ENCODE results near the gene APH1B. TPM values are rescaled to one million over a fixed set of nuclear protein-coding genes. Genes with fewer than 3 reads are reported as not detected.
"Not testable (repeated sequence)": the region's sequence is repeated elsewhere in the genome, so short reads cannot be mapped to it uniquely, and the experiment has no call there.

The APH1B gene
- total and polyA plus RNA-seq, 9 donors, result 9.1 to 25.2 (median 20.0) TPM

DNA sequence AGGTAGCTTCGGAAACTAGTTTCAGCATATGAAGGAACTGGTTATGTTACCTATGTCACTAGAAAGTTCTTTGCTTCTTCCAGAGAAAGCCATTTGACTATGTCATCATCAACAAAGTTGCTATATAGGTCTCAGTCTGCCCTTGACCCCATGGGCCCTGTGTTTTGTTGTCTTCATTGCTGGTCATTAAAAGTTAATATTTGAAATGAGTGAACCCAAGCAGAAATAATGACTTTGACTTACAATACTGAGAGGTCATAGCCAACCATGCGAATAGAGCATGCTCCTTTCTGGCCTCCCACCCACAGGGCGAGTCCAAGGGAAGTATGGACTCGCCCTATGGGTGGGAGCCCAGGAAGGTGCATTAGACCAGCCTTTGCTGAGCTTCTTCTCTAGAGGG is 40.9 kb downstream of the APH1B start:
- no peaks in the 10 kb centered on the region for H3K36me3 ChIP-seq
- TF ChIP-seq POLR2A (IDR thresholded peaks at IDR 0.05) (no peak), EP300 (IDR thresholded peaks at IDR 0.05) (no peak)
- TF ChIP-seq, protein P1, sequence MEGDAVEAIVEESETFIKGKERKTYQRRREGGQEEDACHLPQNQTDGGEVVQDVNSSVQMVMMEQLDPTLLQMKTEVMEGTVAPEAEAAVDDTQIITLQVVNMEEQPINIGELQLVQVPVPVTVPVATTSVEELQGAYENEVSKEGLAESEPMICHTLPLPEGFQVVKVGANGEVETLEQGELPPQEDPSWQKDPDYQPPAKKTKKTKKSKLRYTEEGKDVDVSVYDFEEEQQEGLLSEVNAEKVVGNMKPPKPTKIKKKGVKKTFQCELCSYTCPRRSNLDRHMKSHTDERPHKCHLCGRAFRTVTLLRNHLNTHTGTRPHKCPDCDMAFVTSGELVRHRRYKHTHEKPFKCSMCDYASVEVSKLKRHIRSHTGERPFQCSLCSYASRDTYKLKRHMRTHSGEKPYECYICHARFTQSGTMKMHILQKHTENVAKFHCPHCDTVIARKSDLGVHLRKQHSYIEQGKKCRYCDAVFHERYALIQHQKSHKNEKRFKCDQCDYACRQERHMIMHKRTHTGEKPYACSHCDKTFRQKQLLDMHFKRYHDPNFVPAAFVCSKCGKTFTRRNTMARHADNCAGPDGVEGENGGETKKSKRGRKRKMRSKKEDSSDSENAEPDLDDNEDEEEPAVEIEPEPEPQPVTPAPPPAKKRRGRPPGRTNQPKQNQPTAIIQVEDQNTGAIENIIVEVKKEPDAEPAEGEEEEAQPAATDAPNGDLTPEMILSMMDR (IDR thresholded peaks at IDR 0.05), result no peak
- DNase-seq, result no peak
- no peak overlapping the region for H3K27ac ChIP-seq
- H3K4me3 ChIP-seq, result no peak overlapping the region
- intact Hi-C loops (cut with DNase I), result no loop called here
- no peaks in the 10 kb centered on the region for H3K9me3 ChIP-seq
- 94 to 97% (median 96%) methylated on average over 4 of the region's 4 CpGs for WGBS, 3 donors
- no peaks in the 10 kb centered on the region for H3K4me1 ChIP-seq (ENCODE audit: insufficient read depth)
- H3K27me3 ChIP-seq, result no peaks in the 10 kb centered on the region

DNA sequence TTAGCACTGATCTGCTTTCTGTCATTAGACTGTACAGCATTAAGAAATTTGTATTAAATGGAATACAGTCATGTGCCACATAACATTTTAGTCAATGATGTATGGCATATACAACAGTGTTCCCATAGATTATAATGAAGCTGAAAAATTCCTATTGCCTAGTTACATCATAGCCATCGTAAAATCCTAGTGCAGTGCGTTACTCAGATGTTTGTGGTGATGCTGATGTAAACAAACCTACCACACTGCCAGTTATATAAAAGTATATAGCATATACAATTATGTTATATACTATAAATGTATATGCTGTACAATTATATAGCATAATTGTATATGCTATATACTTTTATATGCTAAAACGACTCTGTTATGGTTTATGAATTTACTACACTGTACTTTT is 41.7 kb downstream of the APH1B start:
- Histone ChIP-seq H3K9me3 (no peaks in the 10 kb centered on the region), H3K27me3 (no peaks in the 10 kb centered on the region), H3K4me1 (ENCODE audit: insufficient read depth) (no peaks in the 10 kb centered on the region), H3K4me3 (no peak overlapping the region), H3K36me3 (no peaks in the 10 kb centered on the region), H3K27ac (no peak overlapping the region)
- no peak for DNase-seq
- TF ChIP-seq, protein P1 (IDR thresholded peaks at IDR 0.05), result no peak
- TF ChIP-seq POLR2A (IDR thresholded peaks at IDR 0.05), result no peak
- TF ChIP-seq EP300 (IDR thresholded peaks at IDR 0.05), result no peak
- intact Hi-C loops (cut with DNase I), result no loop called here
- WGBS, 3 donors, result 92 to 97% (median 95%) methylated on average over 3 of the region's 3 CpGs

DNA sequence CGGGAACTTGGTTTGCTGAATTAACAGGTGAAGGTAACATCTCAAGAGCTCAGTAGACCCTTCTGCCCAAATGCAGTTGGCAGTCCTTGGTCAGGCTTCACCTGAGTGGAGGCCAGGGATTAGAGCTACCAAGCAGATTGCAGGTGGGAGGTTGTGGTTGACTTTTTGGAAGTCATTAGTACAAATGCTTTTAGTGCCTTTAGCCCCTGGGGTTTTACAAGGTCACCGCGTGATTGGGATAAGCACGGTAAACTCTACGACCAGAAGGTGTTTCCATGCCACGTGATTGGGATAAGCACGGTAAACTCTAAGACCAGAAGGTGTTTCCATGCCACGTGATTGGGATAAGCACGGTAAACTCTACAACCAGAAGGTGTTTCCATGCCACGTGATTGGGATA is 43.0 kb downstream of the APH1B start:
- H3K27ac ChIP-seq; DNase-seq; H3K27me3 ChIP-seq; H3K9me3 ChIP-seq; H3K4me1 ChIP-seq (ENCODE audit: insufficient read depth); intact Hi-C loops (cut with DNase I); H3K4me3 ChIP-seq; H3K36me3 ChIP-seq: not testable (repeated sequence)
- WGBS, 3 donors, result 92 to 97% (median 95%) methylated on average over 8 to 10 of the region's 10 CpGs

DNA sequence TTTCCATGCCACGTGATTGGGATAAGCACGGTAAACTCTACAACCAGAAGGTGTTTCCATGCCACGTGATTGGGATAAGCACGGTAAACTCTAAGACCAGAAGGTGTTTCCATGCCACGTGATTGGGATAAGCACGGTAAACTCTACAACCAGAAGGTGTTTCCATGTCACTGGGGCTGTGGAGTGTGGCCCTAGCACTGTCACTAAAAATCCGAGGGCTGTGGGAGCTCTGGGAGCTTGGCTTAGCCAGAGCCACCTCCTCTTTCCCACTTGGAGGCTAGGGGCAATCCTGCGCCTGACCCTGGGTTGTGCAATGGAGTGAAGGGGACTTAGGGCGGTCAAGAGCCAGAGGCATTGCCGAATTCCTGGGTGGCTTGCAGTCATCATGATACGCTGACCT is 43.6 kb downstream of the APH1B start:
- DNase-seq; H3K27ac ChIP-seq; intact Hi-C loops (cut with DNase I); H3K36me3 ChIP-seq; H3K4me3 ChIP-seq; H3K4me1 ChIP-seq (ENCODE audit: insufficient read depth); H3K9me3 ChIP-seq; H3K27me3 ChIP-seq: not testable (repeated sequence)
- WGBS, 3 donors, result 94 to 96% (median 94%) methylated on average over 7 to 11 of the region's 11 CpGs

DNA sequence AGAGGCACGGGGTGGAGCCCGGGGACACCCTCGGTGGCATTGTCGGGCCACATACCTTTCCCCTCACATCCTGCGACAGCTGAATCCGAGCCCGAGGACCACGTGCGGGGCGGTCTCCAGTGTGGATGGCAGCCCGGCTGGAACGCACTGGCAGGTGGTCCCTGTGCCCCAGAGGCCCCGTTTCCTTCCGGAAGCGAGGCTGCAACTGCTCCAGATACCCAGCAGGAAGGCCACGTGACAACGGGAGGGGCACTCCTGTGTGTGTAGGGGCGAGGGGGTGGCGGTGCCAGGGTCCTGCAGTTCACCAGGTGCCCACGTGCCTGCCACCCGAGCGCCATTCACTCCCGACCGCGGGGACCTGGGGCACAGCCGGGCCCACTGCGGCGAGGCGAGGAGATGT is 44.1 kb downstream of the APH1B start:
- Histone ChIP-seq H3K27ac (no peak overlapping the region), H3K4me1 (ENCODE audit: insufficient read depth) (no peaks in the 10 kb centered on the region), H3K9me3 (no peaks in the 10 kb centered on the region), H3K36me3 (no peaks in the 10 kb centered on the region), H3K4me3 (no peak overlapping the region), H3K27me3 (no peaks in the 10 kb centered on the region)
- intact Hi-C loops (cut with DNase I), result no loop called here
- DNase-seq, result no peak
- TF ChIP-seq POLR2A (IDR thresholded peaks at IDR 0.05) (no peak), EP300 (IDR thresholded peaks at IDR 0.05) (no peak)
- TF ChIP-seq, protein P1 (IDR thresholded peaks at IDR 0.05), result no peak
- WGBS, 3 donors, result 93 to 94% (median 94%) methylated on average over 29 of the region's 29 CpGs

DNA sequence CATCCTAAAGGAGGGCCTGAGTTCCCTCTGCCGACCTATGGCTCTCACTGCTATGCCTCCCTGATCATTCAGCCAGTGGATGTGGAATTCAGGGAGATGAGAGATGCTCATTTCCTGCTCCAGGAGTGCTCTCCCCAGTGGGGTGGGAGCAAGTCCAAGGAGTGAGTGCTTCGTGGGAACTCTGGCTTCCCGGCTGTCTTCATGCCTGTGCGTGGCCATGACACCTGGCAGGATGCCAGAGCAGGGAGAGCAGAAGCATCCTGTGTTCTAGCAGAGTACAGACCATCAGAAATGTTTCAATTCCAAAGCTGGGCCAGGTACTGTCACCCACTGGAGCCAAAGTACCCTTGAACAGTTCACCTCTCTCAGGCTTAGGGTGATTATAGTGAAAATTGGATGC is 45.1 kb downstream of the APH1B start:
- no peak overlapping the region for H3K4me3 ChIP-seq
- H3K27me3 ChIP-seq, result no peaks in the 10 kb centered on the region
- DNase-seq, result peak in 4 of 5 donors; percentile 19 to 64 (median 26)
- H3K36me3 ChIP-seq, result no peaks in the 10 kb centered on the region
- H3K9me3 ChIP-seq, result no peaks in the 10 kb centered on the region
- no peaks in the 10 kb centered on the region for H3K4me1 ChIP-seq (ENCODE audit: insufficient read depth)
- 18 to 20% (median 19%) methylated on average over 4 of the region's 4 CpGs for WGBS, 3 donors
- TF ChIP-seq EP300 (IDR thresholded peaks at IDR 0.05), result no peak
- TF ChIP-seq, protein P1 (IDR thresholded peaks at IDR 0.05), result no peak
- no peak for TF ChIP-seq POLR2A (IDR thresholded peaks at IDR 0.05)
- intact Hi-C loops (cut with DNase I), result no loop called here
- no peak overlapping the region for H3K27ac ChIP-seq

Data from ovary (tissue), 9 donors.